Stomach (tissue), 9 donors: ENCODE results near the gene CETP. TPM values are rescaled to one million over a fixed set of nuclear protein-coding genes. Genes with fewer than 3 reads are reported as not detected.

Experiments used
- DNase-seq, 2 donors: peaks; one replicate each; pipeline versions ENCODE4 v3.0.0 to v3.0.0-alpha.2; 2013 to 2019
- H3K27ac ChIP-seq, 5 donors: fragments of 200-600 bp in 4 of 5; sonication (generic) in 4 of 5; one replicate each; pipeline ENCODE4 v1.5.1; 2013 to 2019; ENCODE audit warnings: mild to moderate bottlenecking in 1 of 5, moderate library complexity in 1 of 5
- H3K27me3 ChIP-seq, 3 donors: fragments of 200-600 bp; sonication (generic); one replicate each; pipeline ENCODE4 v1.5.1; 2017 to 2019; ENCODE audit warnings: mixed run types in 1 of 3
- H3K36me3 ChIP-seq, 4 donors: fragments of 200-600 bp; sonication (generic); 1 replicate in 3 of 4; 2 replicates in 1 of 4; pipeline ENCODE4 v1.5.1; 2016 to 2019
- H3K4me1 ChIP-seq, 4 donors: fragments of 200-600 bp; sonication (generic); one replicate each; pipeline ENCODE4 v1.5.1; 2016 to 2019
- H3K4me3 ChIP-seq, 4 donors: fragments of 200-600 bp; sonication (generic) in 3 of 4; one replicate each; pipeline ENCODE4 v1.5.1; 2016 to 2019; ENCODE audit warnings: mild to moderate bottlenecking in 1 of 4
- H3K9me3 ChIP-seq, 4 donors: fragments of 200-600 bp; sonication (generic); one replicate each; pipeline ENCODE4 v1.5.1; 2016 to 2019
- EP300 ChIP-seq: sonication (generic); formaldehyde crosslinking; IDR thresholded peaks from one replicate; pipeline ENCODE4 v1.6.1; 2017; ENCODE audit warnings: antibody characterized with exemption
- POLR2A ChIP-seq, 4 donors: fragments of 450-650 bp; IDR thresholded peaks; one replicate each; pipeline ENCODE4 v1.6.1; 2016; ENCODE audit warnings: antibody characterized with exemption in 4 of 4, control low read depth in 2 of 4, mild to moderate bottlenecking in 1 of 4, moderate library complexity in 1 of 4
- POLR2AphosphoS5 ChIP-seq, 3 donors: sonication (generic); formaldehyde crosslinking; IDR thresholded peaks; one replicate each; pipeline ENCODE4 v1.6.1; 2016; ENCODE audit warnings: antibody characterized with exemption in 3 of 3
- WGBS, 5 donors: extraction: QIAGEN DNeasy Blood & Tissue Kit in 3 of 5; methylation state at CpG; one replicate each; pipeline versions ENCODE4 v1.1.5 to v1.1.7; 2013 to 2018; 5-methylcytosine and 5-hydroxymethylcytosine counted together
- intact Hi-C: fragments of 100-400 bp; cut with DNase I; formaldehyde crosslinking; loops from one replicate; pipeline ENCODE4 v1.15.1; 2023; ENCODE audit warnings: low total_unique reads
- polyA plus RNA-seq, 3 donors: library from polyadenylated mRNA; stranded (reverse); fragments of 200-250 nt; gene quantifications; one replicate each; pipeline ENCODE4 v1.2.3, GENCODE V29; 2013
- total RNA-seq, 5 donors: library from RNA; depleted of rRNA; stranded (reverse); fragments of >200 nt; gene quantifications; one replicate each; pipeline versions ENCODE4 v1.1.0 to v1.2.3, GENCODE V29; 2014 to 2016
- TF ChIP-seq, protein P1 (sequence below), 7 experiments: fragments of 450-650 bp in 4 of 7; fragments of 200-600 bp in 3 of 7; sonication (generic) in 3 of 7; IDR thresholded peaks; one replicate each; pipeline ENCODE4 v1.5.1; 2016 to 2019; ENCODE audit warnings: antibody characterized with exemption in 7 of 7, control low read depth in 2 of 7, mild to moderate bottlenecking in 1 of 7
- donor health status: healthy with polysubstance abuse.
- donor health status: Bipolar disorder and iron deficiency.
- donor health status: healthy.

CETP gene
- total and polyA plus RNA-seq, 8 donors = 0.18 to 2.9 (median 0.32) TPM; not detected in 4

DNA sequence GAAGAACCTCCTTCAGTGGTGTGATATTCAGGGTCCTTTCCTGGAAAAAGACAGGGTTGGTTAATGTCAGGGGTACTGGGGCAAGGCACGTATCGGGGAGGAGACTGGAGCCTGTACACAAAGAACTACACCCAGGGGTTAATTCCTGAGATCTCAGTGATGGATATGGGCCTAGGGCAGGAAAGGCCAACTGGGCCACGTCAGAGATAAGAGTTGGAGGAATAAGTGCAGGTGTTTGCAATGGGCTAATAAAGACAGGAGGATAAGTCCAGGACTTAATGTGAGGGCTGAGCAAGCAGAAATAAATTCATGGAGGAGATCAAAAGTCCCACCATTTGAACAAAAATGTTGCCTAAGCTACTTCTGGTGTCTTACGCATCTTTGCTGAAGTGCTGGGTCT is 40.2 kb upstream of the CETP start:
- Histone ChIP-seq H3K27ac (no peak overlapping the region), H3K9me3 (no peaks in the 10 kb centered on the region), H3K36me3 (no peaks in the 10 kb centered on the region), H3K27me3 (no peaks in the 10 kb centered on the region), H3K4me1 (peaks cover 0 to 20% (median 13%) of the 10 kb centered on the region in 4 donors), H3K4me3 (no peak overlapping the region)
- intact Hi-C loops = no loop called here
- TF ChIP-seq, protein P1, sequence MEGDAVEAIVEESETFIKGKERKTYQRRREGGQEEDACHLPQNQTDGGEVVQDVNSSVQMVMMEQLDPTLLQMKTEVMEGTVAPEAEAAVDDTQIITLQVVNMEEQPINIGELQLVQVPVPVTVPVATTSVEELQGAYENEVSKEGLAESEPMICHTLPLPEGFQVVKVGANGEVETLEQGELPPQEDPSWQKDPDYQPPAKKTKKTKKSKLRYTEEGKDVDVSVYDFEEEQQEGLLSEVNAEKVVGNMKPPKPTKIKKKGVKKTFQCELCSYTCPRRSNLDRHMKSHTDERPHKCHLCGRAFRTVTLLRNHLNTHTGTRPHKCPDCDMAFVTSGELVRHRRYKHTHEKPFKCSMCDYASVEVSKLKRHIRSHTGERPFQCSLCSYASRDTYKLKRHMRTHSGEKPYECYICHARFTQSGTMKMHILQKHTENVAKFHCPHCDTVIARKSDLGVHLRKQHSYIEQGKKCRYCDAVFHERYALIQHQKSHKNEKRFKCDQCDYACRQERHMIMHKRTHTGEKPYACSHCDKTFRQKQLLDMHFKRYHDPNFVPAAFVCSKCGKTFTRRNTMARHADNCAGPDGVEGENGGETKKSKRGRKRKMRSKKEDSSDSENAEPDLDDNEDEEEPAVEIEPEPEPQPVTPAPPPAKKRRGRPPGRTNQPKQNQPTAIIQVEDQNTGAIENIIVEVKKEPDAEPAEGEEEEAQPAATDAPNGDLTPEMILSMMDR (IDR thresholded peaks at IDR 0.05) = no peak
- TF ChIP-seq POLR2AphosphoS5 (IDR thresholded peaks at IDR 0.05) (no peak), POLR2A (IDR thresholded peaks at IDR 0.05) (no peak), EP300 (no peak)
- WGBS, 5 donors = 46 to 70% (median 56%) methylated on average over 4 of the region's 4 CpGs
- peak in 1 of 2 donors; percentile 40 for DNase-seq

DNA sequence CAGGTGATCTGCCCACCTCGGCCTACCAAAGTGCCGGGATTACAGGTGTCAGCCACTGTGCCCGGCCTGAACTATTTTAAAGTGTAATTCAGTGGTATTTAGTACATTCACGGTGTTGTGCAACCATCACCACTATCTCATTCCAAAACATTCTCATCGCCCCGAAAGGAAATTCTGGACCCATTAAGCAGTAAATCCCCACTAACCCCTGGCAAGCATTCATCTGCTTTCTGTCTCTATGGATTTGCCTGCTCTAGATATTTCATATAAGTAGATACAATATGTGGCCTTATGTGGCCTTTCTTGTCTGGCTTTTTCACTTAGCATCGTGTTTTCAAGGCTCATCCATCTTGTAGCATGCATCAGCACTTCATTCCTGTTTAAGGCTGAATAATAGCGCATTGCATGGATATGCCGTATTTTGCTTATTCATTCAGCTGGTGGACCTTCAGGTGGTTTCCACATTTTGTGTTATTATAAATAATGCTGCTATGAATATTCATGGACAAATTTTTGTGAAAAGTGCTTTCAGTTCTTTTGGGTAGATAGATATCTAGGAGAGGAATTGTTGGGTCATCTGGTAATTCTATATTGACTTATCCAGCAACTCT is 38.2 kb upstream of the CETP start:
- Histone ChIP-seq H3K27ac (no peak overlapping the region), H3K27me3 (no peaks in the 10 kb centered on the region), H3K36me3 (no peaks in the 10 kb centered on the region), H3K4me3 (no peak overlapping the region), H3K9me3 (no peaks in the 10 kb centered on the region), H3K4me1 (peaks cover 0 to 13% (median 5%) of the 10 kb centered on the region in 4 donors)
- intact Hi-C loops = no loop called here
- TF ChIP-seq POLR2AphosphoS5 (IDR thresholded peaks at IDR 0.05) = no peak
- TF ChIP-seq EP300 = no peak
- TF ChIP-seq, protein P1 (IDR thresholded peaks at IDR 0.05) = no peak
- no peak for TF ChIP-seq POLR2A (IDR thresholded peaks at IDR 0.05)
- DNase-seq = no peak
- WGBS, 5 donors = 86 to 94% (median 91%) methylated on average over 9 of the region's 9 CpGs

DNA sequence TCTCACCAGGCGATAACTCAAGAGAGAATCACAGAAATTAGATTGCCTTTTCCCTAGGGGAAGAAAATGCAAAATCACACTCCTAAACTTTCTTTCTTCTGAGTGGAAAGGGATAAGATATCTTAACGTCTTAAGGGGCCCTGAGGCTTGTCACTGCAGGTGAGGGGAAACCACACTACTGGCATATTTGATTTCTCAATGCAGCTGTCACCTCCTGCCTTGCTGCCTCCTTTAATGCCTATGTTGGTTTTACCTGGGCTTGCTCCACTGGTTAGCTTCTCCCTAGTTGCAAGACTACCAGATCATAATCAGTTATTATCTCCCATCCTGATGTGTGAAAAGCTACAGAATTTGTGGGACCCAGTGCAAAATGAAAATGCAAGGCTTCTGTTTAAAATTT is 34.3 kb upstream of the CETP start:
- H3K9me3 ChIP-seq = no peaks in the 10 kb centered on the region
- no peak for TF ChIP-seq POLR2AphosphoS5 (IDR thresholded peaks at IDR 0.05)
- TF ChIP-seq EP300 = no peak
- TF ChIP-seq, protein P1 (IDR thresholded peaks at IDR 0.05) = no peak
- no peak for TF ChIP-seq POLR2A (IDR thresholded peaks at IDR 0.05)
- H3K36me3 ChIP-seq = no peaks in the 10 kb centered on the region
- H3K27me3 ChIP-seq = no peaks in the 10 kb centered on the region
- H3K4me3 ChIP-seq = no peak overlapping the region
- intact Hi-C loops = no loop called here
- 57 to 69% (median 65%) methylated on average over 2 of the region's 2 CpGs for WGBS, 5 donors
- DNase-seq = no peak
- H3K27ac ChIP-seq = no peak overlapping the region
- peaks cover 4 to 11% (median 10%) of the 10 kb centered on the region in 4 donors for H3K4me1 ChIP-seq

DNA sequence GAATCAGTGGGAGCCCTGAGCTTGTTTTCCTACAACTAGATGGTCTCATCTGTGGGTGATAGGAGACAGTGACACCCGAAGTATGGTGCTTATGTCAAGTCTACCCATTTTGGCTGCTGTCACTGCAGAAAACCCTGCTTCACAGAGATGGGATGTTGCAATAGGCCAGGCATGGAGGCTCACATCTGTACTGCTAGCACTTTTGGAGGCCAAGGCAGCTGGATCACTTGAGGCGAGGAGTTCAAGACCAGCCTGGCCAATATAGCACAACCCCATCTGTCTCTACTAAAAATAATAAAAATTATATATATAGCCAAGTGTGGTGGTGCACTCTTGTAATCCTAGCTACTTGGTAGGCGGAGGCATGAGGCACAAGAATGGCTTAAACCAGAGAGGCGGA is 32.1 kb upstream of the CETP start:
- intact Hi-C loops = no loop called here
- TF ChIP-seq, protein P1 (IDR thresholded peaks at IDR 0.05) = no peak
- TF ChIP-seq EP300 (no peak), POLR2A (IDR thresholded peaks at IDR 0.05) (no peak), POLR2AphosphoS5 (IDR thresholded peaks at IDR 0.05) (no peak)

More for the DNA sequence above, 32.1 kb upstream of the CETP start:
- Histone ChIP-seq H3K27me3 (no peaks in the 10 kb centered on the region), H3K36me3 (peaks cover 0 to under 1% (median under 1%) of the 10 kb centered on the region in 4 donors), H3K4me3 (no peak overlapping the region), H3K4me1 (peaks cover 4 to 26% (median 20%) of the 10 kb centered on the region in 4 donors), H3K9me3 (no peaks in the 10 kb centered on the region), H3K27ac (no peak overlapping the region)
- no peak for DNase-seq
- 96 to 100% (median 96%) methylated on average over 4 of the region's 4 CpGs for WGBS, 5 donors
